ENCODE results near the gene MEGF6.

Gene MEGF6

DNA sequence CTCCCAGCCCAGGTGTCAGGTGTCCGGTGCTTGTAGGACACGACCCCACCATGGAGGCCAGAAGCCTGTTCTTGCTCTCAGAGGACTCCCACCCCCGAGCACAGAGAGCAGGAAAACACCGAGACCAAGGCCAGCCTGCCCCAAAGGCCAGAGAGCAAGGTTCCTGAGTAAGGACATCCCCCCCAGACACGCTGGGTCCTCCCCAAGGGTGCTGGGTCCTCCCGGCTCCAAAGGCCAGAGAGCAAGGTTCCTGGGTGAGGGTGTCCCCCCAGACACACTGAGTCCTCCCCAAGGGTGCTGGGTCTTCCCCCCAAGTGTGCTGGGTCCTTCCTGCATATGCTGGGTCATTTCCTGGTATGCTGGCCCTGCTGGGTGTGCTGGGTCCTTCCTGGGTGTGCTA lies 40.0 kb downstream of the MEGF6 start:
- DNase-seq (ENCODE audit: low read depth in 2 of 2): no peak

DNA sequence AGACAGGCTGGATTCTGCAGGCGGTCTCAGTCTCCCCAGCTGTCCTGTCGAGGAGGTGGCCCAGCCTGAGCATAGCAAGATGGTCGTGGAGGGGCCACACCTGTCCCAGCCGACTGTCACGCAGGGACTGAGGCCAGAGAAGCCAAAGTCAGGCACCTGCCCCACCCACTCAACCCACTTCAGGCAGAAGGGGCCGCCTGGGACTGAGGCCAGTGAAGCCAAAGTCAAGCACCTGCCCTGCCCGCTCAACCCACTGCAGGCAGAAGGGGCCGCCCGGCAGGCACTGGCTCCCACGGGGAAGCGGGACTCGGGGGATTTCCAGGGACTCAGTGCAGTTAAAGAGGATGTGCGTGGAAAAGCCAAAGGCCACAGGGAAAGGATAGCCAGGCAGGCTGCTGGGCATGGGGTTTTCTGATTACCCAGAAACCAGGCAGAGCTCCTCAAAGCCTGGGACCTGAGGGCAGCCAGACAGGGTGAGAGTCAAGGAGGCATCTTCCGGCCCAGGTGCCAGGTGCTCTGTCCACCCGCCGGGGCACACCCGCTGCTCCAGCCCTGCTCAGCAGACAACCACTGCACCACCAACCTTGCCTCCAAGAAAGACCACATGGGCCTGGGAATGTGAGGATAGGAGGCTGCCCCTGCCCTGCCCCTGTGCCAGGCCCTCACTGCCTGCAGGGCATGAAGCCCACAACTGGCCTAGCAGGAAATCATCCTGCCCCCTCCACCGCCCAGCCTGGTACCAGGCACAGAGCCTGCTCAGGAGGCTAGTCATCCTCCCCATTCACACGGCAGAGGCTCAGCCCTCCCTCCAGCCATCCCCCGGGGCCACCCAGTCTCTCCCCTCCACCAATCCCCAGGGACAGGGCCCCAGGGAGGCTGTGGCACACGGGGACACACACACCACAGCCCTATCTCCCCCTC lies 41.0 kb downstream of the MEGF6 start:
- DNase-seq (ENCODE audit: low read depth in 2 of 2): no peak

DNA sequence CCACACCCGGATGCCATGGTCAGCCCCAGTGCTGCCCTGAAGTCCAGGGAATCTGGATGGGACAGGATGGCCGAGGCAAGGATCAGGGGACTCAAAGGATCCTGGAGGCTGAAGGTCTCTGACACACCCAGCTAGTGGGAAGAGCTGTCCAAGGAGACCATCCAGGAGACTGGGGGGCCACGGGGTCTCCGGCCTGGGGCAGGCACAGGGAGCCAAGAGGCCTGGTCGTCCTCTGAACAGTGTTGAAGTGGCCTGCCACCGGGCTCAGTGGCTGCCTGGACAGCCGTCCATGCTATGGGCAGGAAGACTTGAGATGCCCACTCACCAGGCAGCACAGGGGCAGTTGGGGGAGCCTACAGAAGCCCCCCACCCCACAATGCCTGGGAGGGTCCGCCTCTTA lies 41.9 kb downstream of the MEGF6 start:
- no peak for DNase-seq (ENCODE audit: low read depth in 2 of 2)

DNA sequence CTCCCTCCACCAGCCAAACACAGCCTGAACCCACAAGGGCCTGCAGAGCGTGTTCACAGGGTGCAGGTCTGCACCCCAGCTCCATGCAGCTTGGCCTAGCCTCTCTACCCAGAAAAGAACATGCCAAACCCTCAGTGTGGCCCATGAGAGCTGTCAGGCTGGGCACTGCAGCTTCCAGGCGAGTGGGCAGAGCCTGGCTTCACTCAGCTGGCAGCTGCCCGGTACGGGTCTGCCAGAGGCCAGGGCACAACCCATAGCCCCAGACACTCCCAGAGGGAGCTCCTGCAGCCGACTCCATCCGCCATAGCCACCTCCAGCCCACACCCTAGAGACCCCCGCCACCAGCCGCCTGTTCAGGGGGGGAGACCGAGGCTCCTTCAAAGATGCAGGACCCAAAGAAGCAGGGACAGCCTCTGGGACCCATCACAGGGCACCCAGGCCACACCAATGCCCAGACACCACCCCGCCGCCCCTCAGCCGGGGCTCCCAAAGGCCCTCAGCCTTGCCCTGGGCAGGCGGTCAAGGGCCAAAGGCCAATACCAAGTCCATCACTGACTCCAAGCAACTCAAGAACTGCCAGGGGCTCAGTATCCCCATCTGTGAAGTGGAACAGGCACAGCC lies 42.4 kb downstream of the MEGF6 start:
- no peak for DNase-seq (ENCODE audit: low read depth in 2 of 2)

DNA sequence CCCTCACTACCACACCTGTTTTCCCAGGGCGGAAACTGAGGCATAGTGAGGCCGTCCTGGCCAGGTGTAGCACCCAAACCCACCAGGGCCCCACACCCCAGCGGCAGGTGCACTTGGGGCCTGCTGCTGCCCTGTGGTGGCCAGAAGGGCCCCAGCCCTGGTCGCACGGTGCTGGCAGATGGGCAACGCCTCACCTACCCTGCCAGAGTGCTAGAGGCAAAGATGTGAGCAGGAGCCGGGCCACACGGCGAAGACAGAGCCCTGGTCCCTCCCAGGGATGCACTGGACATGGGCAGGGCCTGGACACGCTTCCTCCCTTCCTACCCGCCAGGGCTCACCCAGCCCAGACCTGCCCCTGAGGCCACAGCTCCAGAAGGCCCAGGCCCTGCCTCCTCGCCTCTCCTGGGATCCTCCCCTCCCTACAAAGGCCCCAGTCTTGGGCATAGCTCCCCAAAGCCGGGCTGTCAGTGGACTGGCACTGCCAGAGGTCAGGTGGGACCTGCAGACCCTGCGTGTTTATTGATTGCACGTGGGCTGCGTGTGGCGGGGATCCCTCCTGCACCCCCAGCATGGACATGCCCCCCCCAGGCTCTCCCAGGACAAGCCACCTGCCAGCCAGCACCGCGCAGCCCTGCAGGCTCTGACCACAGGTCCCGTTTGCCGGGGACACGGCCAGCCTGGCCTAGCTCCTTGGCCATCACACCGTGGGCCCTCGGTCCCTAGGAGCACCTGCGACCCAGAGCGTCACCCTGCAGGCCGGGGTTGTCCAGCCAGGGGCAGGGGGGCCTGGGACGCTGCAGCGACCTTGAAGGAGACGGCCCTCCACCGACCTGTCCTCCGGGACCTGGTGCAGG lies 44.1 kb downstream of the MEGF6 start:
- no peak for DNase-seq (ENCODE audit: low read depth in 2 of 2)

DNA sequence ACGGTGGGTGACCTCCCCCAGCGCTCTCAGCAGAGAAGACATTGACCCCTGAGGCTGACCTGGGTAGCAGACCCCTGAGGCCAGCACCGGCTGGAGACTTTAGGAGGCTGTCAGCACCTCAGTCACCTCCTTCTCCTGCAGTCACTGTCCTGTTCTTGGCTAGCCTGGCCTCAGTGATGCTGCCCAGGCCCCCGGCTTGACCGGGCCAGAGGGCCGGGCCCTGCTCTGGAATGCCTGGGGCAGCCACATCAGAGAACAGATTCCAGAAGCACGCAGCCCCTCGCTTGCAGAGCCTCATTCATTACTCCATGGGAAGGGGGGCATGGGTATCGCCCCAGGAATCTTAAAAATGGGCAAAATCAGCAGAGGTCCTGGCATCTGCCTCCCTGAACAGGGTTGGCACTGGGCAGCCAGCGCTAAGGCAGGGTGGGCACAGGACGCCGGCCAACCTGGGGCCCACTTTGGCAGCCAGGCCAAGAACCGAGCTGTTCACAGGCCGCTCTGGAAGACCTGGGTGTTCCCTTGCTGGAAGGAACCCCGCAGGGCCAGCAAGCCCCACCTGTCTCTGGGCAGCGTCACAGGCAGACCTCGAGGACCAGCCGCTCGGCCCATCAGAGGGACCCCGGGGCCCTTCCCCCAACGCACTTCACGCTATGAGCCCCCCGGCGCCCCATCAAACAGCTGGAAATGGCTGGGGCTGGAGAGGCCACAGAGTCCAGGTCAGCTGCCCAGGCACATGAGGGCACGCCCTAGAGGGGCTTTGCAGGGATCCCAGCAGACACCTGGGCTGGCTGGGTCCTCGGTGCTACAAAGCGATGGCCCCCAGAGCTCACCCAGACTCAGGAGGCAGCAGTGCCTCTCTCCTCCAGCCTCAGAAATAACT lies 45.1 kb downstream of the MEGF6 start:
- DNase-seq (ENCODE audit: low read depth in 2 of 2): no peak

DNA sequence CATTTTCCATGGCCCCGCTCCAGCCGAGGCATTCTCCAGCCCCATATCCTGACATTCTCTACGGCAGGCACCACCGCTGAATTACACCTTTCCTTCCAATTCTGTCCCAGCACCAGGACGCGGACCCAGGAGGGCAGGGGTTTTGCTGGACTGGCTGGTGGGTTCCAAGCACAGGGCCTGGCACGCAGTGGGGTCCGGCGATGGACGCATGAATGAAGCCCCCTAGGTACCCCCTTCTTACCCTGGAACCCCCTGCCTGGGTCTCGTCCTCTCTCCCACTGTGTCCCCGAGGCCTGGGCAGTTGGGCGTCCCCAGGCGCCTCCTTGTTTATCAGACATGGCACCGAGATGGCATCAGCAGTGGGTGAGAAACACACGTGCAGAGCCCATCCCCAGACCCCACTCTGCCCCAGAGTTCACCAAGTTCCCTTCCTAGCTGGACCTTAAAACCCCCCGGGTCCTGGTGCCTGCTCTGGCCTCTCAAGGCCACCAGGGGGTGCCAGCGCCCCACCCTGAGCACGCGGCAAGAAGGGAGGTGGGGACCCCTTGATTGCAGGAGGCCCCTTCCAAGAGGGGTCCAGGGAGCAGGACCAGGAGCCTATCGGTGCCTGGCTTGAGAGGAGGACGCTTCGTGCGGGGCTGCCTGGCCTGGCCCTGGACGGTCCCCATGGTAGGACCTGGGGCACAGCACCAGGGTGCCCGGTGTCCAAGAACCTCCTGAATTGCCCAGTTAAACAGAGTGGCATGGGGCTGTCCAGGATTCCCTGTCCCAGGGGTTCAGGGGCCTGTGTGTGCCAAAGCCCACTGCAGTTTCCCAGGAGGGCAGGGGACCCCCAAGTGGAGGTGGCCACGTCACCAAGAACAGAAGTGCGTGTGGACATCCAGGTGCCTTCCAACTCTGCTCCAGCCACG lies 46.1 kb downstream of the MEGF6 start:
- DNase-seq (ENCODE audit: low read depth in 2 of 2): peak; percentile 26 to 27

DNA sequence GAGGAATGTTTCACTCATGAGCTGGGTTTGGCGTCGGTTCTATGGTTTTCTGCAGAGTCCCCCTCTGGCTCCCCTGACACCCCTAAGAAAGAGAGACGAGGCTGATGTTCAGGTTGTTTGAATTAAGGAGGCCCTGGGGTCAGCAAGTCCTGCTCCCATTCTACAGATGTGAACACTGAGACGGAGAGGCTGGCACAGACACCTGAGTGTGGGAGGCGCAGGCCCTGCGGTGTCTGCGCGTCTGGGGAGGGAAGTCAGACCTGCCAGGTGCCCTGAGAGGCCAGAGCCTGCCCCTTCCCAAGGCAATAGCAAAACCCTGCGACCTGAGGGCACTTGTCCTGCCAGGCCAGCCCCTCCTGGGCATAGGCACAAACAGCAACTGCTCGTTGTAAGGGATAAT lies 47.7 kb downstream of the MEGF6 start:
- DNase-seq (ENCODE audit: low read depth in 2 of 2): no peak

DNA sequence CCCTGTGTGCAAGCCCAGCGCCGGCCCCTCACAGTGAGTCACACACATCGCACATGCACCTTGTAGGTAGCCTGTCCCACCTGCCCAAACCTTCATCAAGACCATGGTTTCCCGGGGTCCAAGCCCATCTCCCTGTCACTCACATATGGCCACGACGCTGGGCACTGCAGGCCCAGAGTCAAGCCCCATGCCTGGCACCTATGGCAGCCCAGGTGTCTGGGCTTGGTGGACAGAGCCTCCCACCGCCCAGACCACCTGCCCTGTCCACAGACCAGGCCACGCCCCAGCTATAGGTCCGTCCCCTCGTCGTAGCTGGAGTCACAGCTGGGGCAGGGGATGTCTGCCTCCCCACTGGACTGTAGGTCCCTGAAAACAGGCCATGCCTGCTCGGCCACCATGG lies 48.2 kb downstream of the MEGF6 start:
- DNase-seq (ENCODE audit: low read depth in 2 of 2): no peak

DNA sequence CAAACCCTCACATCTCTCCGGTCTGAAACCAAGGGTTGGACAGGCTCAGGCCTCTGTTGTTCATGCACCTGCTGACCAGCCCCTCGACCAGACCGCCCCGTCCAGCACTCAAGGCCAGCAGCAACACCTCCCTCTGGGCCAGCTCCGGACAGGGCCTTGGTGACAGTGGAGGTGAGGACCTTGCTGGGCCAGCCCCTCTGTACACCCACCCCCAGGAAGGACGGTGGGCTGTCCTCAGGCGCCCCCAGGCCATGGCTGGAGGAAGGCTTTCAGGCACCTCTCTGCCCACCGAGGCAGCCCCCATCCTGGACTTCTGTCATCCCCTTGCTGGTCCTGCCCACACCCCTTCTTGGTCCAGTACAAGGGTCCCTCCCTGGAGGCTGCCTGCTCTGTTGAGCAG lies 48.6 kb downstream of the MEGF6 start:
- DNase-seq (ENCODE audit: low read depth in 2 of 2): no peak

DNA sequence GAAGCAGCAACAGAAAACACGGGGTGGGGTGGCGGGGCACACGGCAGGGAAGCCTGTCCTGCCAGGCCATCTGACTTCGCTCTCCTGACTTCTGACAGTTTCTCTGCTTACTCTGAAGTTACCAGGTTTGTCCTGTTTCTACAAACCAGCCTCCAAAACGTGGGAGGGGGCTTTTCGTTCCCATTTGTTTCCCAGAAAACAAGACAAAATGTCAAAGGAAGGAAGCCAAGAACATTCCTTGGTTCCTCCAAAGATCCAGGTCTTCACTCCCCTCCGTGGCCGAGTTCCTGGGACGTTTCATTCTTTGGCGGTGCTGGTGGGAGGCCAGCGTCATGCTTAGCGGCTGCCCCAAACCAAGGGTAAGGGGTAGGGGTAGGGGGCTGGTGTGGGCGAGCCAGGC lies 49.6 kb downstream of the MEGF6 start:
- no peak for DNase-seq (ENCODE audit: low read depth in 2 of 2)

DNA sequence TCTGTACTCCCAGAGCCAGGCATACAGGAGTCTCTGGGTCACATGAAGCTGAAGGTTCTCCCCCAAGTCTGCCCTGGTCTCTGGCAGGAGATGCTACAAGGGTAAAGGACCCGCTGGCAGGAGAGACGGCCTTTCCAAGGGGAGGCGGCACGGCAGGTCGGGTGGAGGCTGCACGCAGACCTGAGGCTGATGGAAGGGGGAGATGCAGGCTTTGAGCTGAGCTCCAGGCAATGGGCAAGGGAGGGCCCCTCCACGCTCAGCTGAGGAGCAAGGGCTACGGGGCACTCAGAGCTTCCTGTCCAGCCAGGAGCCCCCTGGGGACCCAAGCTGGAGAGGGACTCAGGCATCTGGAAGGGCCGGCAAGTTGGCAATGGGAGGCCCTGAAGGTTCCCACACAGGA lies 50.3 kb downstream of the MEGF6 start:
- no peak for DNase-seq (ENCODE audit: low read depth in 2 of 2)

DNA sequence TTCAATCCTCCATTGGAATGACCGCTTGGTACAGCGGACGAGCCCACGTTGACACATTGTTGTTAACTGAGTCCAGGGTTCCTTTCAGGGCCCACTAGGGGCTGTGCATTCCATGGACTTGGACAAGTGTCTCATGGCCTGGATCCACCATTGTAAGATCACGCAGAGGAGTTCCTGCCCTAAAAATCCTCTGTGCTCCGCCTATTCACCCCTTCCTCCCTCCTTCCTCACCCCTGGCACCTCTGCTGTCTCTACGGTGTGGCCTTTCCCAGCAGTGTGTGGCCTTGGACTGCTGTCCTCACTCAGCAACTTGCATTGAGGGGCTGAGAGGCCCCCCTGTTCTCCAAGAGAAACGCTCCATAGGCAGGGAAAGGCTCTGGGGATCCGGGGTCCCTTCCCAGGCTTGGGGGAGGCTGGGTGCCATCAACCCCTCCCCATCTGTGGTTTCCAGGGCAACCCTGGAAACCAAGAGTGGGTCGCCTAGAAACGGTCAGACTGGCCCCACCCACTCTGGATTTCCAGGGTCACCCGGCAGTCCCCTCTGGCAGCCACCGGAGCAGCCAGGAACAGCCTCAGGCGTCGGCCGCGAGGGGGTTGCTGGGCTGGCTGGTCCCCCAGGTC lies 50.9 kb downstream of the MEGF6 start:
- DNase-seq (ENCODE audit: low read depth in 2 of 2): no peak

DNA sequence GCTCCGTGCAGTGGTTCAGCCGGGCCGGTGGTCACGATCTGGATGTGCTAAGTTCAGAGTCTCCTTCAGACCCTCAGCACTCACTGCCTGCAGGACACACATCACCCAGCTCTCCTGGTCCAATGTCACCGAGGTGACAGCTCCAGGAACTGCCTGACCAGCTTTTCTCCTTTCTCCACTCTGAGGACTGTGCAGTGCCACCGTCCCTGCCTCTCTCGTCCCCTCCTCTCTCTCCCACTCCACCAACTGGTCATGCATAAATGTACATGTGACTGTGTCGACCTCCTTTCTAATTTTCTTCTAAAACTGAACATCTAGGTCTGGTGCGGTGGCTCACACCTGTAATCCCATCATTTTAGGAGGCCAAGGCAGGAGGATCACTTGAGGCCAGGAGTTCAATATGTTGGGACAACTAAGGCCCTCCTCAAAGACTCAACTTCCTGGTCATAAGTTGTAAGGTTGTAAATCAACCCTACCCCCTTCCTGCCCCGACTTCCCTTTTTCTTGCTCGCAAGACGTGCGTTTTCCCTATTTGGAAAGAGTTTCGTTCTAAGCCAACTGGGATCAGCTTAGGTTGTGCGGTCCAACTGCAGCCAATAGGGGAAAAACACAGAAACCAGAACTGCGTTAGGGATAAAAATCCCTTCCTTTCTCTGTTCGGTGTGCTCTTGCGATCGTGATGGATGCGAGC lies 53.1 kb downstream of the MEGF6 start:
- no peak for DNase-seq (ENCODE audit: low read depth in 2 of 2)

DNA sequence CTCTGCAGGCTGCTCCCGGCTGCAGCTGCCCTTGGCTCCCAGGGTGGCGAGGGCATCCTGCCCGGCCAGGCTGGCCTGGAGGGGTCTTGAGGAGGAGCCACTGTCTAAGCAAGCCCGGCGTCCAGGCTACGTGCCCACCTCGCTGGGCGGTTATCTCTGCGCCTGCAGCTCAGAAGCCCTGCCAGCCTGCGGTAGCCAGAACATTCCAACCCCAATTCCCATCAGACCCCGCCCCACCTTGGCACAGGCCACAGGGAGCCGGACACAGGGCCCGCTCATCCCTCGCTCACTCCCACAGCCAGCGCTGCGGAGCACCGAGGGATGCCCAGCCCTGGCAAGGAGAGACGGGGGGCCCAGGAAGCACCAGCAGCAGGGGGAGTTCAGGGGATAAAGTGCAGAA lies 53.9 kb downstream of the MEGF6 start:
- no peak for DNase-seq (ENCODE audit: low read depth in 2 of 2)

DNA sequence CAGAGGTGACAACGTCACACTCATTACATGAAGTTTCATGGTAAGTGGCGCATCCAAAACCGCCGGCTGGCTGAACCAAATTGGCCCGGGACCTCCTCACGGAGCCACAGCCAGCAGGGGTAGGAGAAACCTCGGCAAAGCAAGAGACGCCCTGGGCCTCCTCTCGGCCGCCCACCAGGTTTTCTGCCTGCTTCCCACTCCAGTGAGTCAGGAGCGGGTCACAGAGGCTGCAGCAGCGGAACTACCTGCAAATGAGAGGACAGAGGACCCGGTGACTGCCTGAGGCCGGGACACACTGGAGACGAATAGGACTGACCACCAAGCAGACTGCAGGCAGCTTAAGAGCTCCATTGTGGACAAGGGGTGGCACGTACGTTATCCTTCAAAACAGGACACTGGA lies 55.0 kb downstream of the MEGF6 start:
- DNase-seq (ENCODE audit: low read depth in 2 of 2): no peak

DNA sequence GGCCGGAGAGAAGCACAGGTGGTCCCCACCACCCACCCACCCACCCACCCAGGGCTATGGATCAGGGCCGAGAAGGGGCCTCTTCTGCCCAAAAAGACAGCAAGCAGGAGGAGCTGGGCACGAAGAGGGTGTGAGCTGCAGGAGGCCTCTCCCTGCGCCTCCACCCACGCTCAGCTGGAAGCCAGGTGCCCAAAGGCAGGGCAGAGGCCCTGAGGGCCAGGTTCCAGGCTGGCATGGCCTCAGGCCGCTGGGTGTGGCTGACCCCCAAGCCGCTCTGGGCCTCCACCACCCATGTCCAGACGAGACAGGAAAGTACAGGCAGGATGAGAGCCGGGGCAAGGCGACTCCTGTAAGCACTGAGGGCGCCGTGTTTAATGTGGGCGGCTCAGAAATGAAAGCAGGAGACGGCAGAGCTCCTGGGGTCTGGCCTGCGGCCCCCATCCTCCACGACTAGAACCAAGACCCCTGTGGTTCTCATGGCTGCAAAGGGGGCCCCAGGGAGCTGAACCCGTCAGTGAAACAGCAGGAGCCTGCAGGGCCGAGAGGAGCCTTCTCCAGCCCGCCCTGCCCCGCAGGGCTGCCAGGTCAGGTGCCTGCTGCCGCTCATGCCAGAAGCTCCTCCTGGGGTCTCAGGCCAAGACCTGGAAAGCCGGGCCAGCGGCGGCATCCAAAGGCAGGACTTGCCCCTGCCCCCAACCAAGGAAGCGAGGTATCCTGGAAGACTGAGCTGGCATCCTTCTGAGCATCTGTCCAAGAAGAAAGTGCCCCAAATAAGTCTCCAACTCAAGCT lies 56.0 kb downstream of the MEGF6 start:
- DNase-seq (ENCODE audit: low read depth in 2 of 2): no peak

DNA sequence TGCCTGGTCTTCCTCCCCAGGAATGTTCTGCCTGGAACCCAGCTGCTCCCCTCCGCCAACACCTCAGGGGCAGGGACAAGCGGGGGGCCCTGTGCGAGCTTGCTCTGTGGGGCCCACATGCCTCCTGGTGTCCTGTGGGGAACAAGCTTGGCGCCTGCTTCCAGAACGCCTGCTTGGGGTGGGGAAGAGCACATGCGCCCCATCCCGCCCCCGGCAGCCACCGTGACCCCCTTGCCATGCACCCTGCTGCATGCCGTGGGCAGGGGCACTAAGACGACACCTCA lies 57.4 kb downstream of the MEGF6 start:
- DNase-seq (ENCODE audit: low read depth in 2 of 2): no peak

Measured in stimulated activated CD4-positive, alpha-beta T cell treated with anti-CD3 and anti-CD28 coated beads, Interleukin-1b, Interleukin-23, amount 100 ng/mL, for 4 hours (primary cell).